SK-MEL-5 (cell line): Measurements from ENCODE around the gene PLXNB1. TPM values are rescaled to one million over a fixed set of nuclear protein-coding genes. Genes with fewer than 3 reads are reported as not detected.

Experiments used
- DNase-seq: peaks from one replicate; pipeline ENCODE4 v3.0.0-alpha.2; 2016; ENCODE audit warnings: low read depth, low spot score
- in situ Hi-C: cut with HindIII; loops from 2 replicates; pipeline ENCODE4 v1.10.0; 2016; ENCODE audit warnings: low sequenced_read_pairs, high pct_unique_total_duplicates, low pct_unique_long_range_greater_than_20kb
- small RNA-seq, 2 experiments: library from RNA; depleted of rRNA; stranded (forward); fragments of <200 nt; gene quantifications; one replicate each; pipeline ENCODE3, GENCODE V24; 2014
- total RNA-seq: library from RNA; depleted of rRNA; stranded (reverse); fragments of >200 nt; shearing (Covaris generic); gene quantifications from 2 replicates; pipeline ENCODE4 v1.2.3, GENCODE V29; 2014; rRNA removed

PLXNB1 gene
- total RNA-seq, 1 experiment from 2014 or later = 7.4 TPM

GRCh38 chr3:48361928-48362327 is 68.0 kb downstream of the PLXNB1 start:
- no peak for DNase-seq
- in situ Hi-C loops = no loop called here

- in situ Hi-C loops = no loop called here
- no peak for DNase-seq
Observed at GRCh38 chr3:48356419-48356818, 73.5 kb downstream of the PLXNB1 start.

GRCh38 chr3:48353987-48354386 is 75.9 kb downstream of the PLXNB1 start:
- DNase-seq = no peak
- in situ Hi-C loops = no loop called here

Small RNA genes within 50 kb of the gene (small RNA-seq; reads per million reads assigned to genes)
- 0 to 0.19 reads per million in 2 experiments for gene RN7SL321P

Other genes with a start within 250 kb of the PLXNB1 start
- 14.9 and 16.1 TPM in 2 replicates for gene CDC25A, start 241.7 kb downstream of the PLXNB1 start, total RNA-seq
- 1.1 TPM in 1 of 2 replicates, not detected in the other for gene CAMP, start 206.6 kb downstream of the PLXNB1 start, total RNA-seq
- 8.9 and 9.8 TPM in 2 replicates for gene ZNF589, start 189.0 kb downstream of the PLXNB1 start, total RNA-seq
- gene NME6, start 128.7 kb downstream of the PLXNB1 start, total RNA-seq = 25.5 and 32.7 TPM in 2 replicates
- gene SPINK8, start 96.4 kb downstream of the PLXNB1 start, total RNA-seq = not detected in 2 replicates
- not detected in 2 replicates for gene FBXW12, start 57.9 kb downstream of the PLXNB1 start, total RNA-seq
- 41.6 and 43.8 TPM in 2 replicates for gene CCDC51, start 10.0 kb upstream of the PLXNB1 start, total RNA-seq
- gene TMA7, start 10.2 kb upstream of the PLXNB1 start, total RNA-seq = 412 and 439 TPM in 2 replicates
- 5.5 and 7.7 TPM in 2 replicates for gene ATRIP, start 16.7 kb upstream of the PLXNB1 start, total RNA-seq
- gene SHISA5, start 74.1 kb upstream of the PLXNB1 start, total RNA-seq = 120 and 131 TPM in 2 replicates
- 39.3 and 44.7 TPM in 2 replicates for gene PFKFB4, start 126.7 kb upstream of the PLXNB1 start, total RNA-seq
- gene UCN2, start 133.7 kb upstream of the PLXNB1 start, total RNA-seq = 14.9 and 18.8 TPM in 2 replicates
- gene COL7A1, start 165.2 kb upstream of the PLXNB1 start, total RNA-seq = 0.26 and 2.0 TPM in 2 replicates
- gene UQCRC1, start 179.6 kb upstream of the PLXNB1 start, total RNA-seq = 288 and 322 TPM in 2 replicates
- not detected in 2 replicates for gene TMEM89, start 191.7 kb upstream of the PLXNB1 start, total RNA-seq
- 26.3 and 27.1 TPM in 2 replicates for gene SLC26A6, start 205.4 kb upstream of the PLXNB1 start, total RNA-seq
- gene CELSR3, start 232.8 kb upstream of the PLXNB1 start, total RNA-seq = 3.2 and 3.6 TPM in 2 replicates